NOMO-1 treated with dmso at 0.1 percent for 144 hours (cell line): ENCODE measurements around the gene RHEB.
A peak's percentile ranks its signal among the peaks of the same experiment; 100 is the strongest.
"Not testable (repeated sequence)": the region's sequence is repeated elsewhere in the genome, so short reads cannot be mapped to it uniquely, and the experiment has no call there.

Source experiments
- DNase-seq: peaks from one replicate; lab custom pipeline; 2025; ENCODE audit not compliant: unreplicated experiment; lab: John Stamatoyannopoulos, UW

RHEB gene, protein sequence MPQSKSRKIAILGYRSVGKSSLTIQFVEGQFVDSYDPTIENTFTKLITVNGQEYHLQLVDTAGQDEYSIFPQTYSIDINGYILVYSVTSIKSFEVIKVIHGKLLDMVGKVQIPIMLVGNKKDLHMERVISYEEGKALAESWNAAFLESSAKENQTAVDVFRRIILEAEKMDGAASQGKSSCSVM

DNA sequence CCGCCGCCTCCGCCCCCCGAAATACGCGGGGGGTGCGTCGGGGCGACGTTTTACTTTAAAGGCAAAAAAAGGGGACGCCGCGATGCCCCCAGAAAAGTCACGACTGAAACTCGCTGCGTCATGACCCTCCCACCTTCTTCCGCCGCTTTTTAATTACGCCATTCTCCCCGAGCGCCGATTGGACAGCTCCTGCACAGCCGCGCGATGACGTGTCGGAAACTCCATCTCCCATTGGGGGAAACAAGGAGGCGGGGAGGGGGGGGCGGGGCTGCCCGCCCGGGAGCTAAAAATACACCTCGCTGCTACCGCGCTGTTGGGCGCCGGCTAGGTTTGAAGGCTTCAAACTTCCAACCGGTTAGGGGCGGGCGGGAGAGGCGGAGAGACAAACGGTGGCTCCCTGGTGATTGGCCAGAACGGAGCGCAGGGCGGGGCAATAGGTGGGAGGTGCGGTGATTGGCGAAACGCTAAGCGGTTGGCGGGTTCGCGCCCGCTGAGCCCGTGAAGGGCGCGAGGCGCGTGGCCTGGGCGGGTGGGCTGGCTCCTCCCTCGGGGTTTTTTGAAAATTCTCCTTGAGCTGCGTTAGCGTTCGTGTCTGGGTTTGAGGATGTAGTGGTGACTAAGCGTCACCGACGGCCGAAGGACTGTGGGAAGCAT lies at the start of gene RHEB:
Gene RHEB (minus strand): TSS at position 131 of the 654 bp plus-strand sequence. CDS start 384 bp downstream, outside the sequence.
- peak; percentile 84 for DNase-seq

DNA sequence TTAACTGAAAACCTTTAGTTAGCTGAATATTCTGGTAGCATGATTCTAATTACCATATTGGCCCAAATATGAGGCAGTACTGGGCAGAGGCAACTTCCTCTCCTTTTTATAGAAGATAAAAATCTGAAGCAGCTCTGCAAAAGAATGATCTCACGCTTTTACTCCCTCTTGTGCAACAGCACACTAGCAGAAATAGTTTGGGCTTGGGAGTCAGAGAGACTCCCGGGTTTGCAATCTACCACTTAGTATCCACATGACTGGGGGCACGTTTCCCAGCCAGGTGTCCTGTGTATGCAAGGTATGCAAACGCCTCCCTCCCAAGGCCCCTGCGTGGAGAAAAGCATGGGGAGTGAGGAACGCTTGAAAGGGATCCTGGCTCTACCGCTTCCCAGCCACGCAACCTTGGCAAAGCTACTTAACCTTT lies 47.2 kb upstream of the RHEB start:
- DNase-seq: peak; percentile 5

DNA sequence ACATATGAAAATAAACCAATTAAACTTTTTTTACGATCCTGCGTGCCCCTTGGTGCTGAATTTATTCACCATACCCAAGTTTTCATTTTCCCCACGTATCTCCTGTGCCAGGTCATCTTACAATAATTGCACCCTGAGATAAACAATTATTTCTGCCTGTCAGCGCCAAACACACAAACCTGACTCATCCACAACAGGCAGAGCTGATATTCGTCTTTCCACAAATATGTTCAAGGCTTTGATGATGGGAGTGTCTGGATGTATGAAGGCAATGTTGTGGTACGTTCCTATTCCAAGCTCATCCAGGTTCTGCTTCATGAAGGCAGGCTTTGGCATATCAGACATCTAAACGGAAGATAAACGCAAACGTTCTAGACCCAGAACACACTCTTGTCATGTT lies 45.8 kb upstream of the RHEB start:
- no peak for DNase-seq

DNA sequence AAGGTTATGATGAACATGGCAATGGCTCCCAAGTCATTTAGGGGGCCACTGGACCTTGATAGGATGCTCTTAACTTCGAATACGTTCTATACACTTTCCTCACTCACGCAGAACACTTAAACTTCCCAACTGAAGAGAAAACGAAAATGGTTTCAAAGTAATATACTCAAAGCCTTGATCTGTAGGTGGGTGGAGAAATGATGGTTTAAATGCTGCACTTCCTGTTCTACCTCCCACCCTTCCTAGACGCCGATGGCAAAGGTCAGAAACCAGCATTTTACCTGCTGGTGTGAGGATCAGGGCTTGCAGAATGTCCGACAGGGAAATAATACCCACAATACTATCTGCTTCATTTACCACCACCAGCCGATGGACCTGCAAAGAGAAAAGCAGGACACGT lies 40.5 kb upstream of the RHEB start:
- DNase-seq: no peak

DNA sequence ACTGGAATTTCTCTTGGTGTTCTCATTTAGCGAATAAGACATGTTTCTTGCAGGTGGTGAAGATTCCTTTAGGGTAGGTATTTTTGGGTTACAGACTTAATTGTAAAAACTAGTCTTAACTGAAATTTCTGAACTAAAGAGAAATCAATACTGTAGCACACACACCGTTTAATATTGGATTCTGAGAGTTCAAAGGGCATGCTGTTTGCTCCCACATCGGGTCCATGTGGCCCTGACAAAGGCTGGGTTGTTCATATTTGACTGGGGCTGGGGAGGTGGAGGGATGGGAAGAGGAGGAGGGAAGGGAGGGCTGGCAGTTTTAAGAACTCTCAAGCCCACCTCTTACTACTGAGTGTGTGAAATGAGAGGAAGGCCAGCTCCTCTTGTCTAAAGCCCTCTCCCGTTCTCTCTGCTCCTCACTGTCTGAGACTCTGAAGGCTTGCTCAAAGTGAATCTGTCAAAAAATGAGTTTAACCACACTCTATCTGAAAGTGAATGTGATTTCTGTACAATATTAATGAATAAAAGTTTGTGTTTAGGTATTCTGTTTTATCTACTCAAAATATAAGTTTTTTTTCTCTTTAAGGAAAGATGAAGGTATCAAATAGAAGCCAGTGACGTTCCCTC lies 40.0 kb upstream of the RHEB start:
- no peak for DNase-seq

DNA sequence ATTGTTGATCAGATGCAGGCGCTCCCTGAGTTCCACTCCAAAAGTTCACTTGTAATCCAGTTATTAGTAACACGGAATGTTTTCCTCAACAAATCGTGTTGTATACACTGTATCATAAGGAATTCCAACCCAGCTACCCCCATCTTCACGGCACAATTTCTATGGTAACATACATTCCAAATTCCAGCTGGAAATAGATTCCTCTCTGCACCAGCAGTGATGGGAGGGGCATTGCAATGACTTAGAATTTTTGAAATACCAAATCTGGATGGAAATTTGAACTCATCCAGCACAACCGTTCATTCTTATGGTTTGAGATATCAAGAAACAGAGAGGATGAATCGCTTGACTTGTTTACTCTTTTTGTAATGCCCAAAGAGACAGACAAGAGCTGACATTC lies 38.9 kb upstream of the RHEB start:
- DNase-seq: no peak

DNA sequence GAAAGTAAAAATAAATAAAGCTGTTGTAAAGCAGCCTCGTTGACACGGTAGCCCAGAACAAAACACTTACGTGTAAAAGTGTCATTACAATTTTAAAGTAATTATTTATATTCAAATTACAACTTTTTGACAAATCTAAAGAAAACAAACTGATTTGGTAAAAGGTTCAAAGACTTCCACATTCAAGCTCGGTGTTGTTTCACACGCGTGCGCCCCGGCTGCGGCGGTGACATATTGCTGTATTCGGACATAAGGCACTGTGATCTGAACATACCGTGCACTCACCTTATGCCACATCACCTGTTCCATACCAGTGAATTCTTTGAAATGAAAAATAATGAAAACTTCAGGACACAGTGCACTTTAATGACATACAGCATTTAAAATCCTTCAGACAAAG lies 36.9 kb upstream of the RHEB start:
- no peak for DNase-seq

DNA sequence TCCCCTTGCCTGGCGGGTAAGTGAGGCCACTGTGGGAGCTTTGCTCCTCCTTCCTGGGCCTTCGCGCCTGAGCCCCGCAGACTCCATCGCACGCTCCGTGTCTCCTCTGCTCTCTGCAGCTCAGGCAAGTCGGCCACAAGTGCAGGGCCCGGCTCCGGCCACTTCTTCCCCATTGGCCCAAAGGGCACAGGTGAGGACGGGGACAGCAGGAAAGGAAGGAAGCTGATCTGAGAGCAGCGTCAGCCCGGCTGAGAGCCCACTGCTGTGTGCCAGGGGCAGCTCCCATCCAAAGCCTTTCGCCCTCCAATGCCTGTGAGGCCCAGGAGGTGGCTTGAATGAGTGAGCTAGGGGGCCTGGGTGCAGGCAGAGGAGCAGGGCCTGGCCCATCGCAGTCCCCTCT lies 33.7 kb upstream of the RHEB start:
- no peak for DNase-seq

DNA sequence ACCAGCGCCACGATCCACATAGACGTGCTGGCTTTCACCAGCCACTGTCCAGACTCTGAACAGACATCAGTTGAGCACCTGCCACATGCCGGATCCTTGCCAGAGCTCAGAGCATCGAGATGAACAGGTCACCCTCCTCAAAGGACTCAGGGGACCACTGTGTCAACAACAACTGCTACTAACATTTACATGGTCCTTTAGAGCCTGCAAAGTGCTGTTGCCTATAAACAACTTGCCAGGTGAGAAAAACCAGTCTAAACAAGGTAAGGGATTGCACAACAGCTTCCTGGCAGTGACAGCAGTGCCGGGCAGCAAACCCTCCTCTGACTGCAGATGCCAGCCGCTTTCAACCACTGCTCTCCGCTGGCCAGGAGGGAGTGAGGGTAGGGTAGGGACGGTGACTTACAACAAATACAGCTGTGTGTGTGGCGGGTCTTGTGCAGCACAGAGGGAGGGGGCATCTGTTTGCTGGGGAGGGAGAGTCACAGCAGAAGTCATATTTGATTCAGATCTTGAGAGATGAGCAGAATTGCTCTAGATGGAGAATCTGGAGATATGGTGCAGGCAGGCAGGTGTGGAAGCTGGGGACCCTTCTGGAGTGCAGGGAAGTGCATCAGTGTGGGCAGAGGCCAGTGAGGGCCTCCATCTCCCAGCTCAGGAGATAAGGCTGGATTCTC lies 32.8 kb upstream of the RHEB start:
- no peak for DNase-seq

DNA sequence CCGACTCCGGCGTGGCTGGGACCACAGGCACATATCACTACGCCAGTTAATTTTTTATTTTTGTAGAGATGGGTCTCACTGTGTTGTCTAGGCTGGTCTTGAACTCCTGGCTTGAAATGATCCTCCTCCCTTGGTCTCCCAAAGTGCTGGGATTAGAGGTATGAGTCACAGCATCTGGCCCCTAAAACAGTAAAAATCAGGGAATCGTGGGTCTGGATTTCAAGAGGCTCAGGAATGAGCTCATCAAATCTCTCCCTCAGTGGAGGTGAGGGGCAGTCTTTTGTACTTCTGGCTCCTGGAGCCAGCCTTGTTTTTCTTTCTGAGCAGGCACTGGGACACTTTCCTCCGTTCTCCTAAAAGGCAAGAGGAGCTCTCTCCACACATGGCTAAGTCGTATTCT lies 32.1 kb upstream of the RHEB start:
- DNase-seq: no peak

DNA sequence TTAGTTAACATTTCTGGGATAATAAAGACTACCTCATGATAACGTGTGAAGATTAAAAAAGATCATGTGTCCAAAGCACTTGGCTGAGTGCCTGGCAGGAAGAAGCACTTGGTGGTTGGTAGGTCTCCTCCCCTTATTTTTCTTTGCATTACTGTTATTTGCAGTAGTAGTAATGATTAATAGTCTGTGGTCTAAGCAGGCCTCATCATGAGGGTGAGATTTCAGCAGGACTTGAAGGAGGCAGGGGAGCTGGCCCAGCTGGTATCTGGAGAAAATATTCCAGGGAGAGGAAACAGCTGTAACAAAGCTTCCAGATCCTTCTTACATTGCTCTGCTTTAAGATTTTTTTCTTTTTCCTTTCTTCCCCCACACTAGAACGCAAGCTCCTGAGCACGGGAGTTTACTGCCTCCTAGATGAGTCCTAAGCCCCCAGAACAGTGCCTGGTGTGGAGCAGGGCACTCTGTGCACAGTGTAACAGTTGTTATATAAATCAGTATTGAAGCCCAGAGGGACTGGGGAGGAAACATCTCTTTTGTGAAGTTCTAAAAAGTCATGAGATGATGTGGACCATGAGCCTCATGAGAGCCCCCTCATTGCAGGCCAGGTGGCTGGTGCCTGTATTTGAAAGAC lies 31.1 kb upstream of the RHEB start:
- DNase-seq: no peak

DNA sequence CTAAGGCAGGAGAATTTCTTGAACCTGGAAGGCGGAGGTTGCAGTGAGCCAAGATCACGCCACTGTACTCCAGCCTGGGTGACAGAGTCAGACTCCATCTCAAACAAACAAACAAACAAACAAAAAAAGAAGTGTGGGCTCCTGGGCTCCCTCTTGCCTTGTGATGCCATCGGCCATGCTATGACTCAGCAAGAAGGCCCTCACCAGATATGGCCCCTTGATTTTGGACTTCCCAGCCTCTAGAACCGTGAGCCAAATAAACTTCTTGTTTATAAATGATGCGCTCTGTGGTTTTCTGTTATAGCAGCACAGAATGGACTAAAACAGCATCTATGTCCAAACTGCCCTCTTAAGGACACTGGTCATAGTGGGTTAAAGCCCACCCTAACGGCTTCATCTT lies 29.9 kb upstream of the RHEB start:
- DNase-seq: no peak

DNA sequence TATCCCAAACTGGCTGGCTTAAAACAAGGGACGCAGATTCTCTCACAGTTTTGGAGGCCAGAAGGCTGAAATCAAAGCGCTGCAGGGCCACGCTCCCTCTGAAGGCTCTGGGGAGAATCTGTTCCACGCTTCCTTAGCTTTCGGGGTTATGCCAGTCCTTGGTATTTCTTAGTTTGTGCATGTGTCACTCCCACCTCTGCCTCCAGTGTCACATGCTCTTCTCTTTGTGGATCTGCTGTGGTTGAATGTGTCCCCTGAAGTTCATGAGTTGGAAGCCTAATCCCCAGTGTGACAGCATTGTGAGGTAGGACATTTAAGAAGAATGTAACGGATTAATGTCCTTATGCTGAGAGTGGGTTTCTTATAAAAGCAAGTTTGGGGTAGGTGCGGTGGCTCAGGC lies 29.4 kb upstream of the RHEB start:
- DNase-seq: no peak

DNA sequence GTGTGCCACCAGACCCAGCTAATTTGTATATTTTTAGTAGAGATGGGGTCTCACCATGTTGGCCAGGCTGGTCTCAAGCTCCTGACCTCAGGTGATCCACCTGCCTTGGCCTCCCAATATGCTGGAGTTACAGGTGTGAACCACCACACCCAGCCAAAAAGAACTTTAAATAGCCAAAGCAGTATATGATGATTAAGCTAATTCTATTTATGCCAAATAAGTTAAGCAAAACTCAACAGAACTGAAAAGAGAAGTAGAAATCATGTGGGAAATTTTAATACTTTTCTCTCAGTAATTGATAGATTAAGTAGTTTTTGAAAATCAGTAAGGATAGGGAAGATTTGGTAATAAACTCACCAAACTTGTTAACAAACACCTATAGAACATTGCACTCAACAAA lies 24.5 kb upstream of the RHEB start:
- DNase-seq: no peak

DNA sequence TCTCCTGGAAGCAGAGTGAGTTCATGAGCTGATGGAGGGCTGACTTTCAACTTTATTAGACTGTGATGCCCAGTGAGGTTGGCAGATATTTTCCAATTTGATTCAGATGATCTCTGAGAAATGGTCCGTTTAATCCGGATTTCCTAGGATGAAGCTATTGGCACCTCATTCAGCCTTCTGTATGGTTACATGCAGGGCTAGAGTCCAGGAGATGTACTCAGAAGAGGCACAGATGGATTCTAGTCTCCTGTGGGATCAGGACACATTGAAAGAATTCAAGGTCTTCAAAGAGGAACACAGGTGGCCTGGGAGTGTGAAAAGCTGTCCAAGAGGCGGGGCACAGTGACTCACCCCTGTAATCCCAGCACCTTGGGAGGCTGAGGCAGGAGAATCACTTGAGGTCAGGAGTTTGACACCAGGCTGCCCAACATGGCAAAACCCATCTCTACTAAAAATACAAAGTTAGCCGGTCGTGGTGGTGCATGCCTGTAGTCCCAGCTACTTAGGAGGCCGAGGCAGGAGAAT lies 23.0 kb upstream of the RHEB start:
- DNase-seq: no peak

DNA sequence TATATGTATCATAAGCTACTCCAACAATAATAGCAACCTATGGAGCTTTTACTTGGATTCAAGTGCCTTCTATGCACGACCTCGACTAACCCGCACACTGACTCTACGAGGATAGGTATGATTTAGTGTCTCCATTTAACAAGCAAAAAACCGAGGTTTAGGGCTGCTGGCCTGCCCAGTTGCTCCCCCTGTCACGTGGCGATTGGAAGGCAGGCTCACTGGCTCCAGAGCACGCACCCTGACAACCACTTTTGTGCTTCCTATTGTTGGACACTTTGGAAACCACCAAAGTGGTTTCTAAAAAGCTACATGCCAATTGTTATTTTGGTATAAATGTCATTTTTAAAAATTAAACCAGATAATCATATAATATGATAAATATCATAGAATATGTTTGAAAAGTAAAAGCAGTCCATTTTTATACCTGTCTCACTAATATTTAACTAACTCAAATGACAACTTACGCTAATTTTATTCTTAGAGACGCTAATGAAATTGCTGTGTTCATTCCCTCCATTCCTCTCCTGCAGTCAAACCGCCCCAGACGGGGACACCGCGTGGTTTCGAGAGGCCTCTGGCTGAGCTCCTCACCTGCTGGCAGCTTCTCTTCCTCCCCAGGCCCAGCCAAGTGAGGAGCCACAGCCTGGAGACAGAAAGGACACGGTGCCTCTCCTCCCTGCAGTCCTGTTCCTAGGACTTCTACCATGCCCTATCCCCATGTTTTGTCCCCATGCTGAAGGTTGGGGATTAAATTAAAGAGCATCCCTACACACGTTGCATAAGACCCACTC lies 22.2 kb upstream of the RHEB start:
- DNase-seq: no peak

DNA sequence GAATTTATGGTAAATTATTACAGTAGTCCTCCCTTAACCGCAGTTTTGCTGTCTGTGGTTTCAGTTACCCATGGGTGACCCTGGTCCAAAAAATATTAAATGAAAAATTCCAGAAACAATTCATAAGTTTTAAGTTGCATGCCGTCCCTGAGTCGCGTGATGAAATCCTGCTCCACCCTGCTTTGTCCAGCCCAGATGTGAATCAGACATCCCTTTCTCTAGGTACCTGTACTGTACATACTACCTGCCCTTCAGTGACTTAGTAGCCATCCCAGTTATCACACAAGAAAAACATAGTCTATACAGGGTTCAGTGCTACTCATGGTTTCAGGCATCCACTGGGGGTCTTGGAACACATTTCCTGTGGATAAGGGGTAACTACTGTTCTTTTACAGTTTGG lies 20.5 kb upstream of the RHEB start:
- no peak for DNase-seq

DNA sequence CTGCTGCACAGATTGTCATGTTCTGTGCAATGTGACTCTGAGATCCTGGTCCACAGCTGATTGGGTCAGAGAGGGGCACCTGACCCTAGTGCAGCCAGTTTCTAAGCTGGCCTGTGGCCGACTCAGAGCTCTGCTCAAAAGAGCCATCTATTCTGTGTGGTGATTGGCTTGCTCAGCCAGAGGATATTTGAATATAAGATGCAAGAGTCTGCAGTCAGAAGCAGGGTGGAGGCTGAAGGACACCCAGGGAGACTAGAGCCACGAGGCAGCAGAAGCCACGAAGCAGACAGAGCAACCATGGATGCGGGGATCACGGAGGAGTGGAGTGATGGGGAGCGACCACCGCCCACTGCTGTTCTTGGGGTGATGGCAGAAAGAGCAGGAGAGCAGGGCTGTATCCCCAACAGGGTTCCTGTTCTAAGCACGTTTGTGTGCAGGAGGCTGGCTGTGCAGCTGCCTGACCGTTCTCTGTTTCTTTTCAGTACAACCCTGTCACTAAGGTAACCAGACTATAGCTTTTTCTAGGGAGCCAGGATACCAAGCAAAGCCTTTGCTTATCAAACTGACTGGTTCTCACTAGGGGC lies 19.5 kb upstream of the RHEB start:
- no peak for DNase-seq

DNA sequence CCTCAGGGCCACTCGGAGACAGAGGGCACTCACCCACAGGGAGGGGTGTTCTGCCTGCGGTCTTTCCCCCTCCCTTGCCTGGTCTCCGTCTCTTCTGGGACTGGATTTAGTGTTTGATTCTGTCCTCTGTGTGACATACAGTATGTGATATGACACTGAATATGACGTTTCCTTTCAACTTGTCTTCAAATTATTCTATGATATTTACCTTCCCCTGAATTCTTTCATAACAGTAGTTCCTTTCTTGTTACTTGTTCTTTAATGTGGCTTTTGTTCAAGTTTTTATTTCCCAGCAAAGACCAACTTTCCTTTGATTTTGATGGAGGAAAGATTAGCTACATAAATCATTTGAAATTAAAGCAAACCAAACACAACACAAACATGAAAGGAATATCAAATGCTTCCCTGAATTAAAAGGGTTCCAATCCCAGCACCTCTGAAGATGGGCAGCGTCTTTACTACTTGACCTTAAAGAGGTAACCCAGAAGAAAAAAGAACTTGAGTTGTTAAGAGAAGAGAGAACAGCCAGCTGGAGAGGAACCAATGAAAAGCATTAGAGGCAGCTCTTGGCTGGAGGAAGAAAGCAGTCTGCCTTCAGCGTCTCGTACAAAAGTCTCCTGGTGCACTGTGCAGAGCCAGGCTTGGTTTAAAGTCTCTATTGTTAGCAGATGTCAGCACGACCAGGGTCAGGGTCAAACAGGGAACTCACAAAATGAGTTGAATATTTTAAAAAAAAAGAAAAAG lies 18.3 kb upstream of the RHEB start:
- no peak for DNase-seq

DNA sequence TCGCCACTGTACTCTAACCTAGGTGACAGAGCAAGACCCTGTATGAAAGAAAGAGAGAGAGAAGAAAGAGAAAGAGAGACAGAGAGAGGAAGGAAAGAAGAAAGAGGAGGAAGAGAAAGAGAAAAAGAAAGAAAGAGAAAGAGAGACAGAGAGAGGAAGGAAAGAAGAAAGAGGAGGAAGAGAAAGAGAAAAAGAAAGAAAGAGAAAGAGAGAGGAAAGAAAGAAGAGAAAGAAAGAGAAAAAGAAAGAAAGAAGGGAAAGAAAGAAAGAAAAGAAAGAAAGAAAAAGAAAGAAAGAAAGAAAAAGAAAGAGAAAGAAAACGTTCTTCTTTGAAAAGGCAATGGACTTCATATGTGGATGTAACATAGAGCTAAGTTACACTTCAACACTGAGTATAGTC lies 16.5 kb upstream of the RHEB start:
- not testable (repeated sequence) for DNase-seq
